ENCODE data around the gene DHX8.
A peak's percentile ranks its signal among the peaks of the same experiment; 100 is the strongest.

The DHX8 gene

GRCh38 chr17:43482103-43483012, 1.4 kb upstream of the DHX8 start:
- no peak for TF ChIP-seq FOXP2 (optimal IDR thresholded peaks at IDR 0.05; ENCODE audit: borderline replicate concordance, extremely low read depth, extremely low read length, insufficient read depth)
- TF ChIP-seq TAF1 (IDR thresholded peaks at IDR 0.05; ENCODE audit: borderline replicate concordance, insufficient read depth, low read length), result no peak
- no peak for TF ChIP-seq SIN3A (IDR thresholded peaks at IDR 0.05; ENCODE audit: borderline replicate concordance, insufficient read depth, low read length)
- TF ChIP-seq POLR2AphosphoS5 (IDR thresholded peaks at IDR 0.05; ENCODE audit: low read depth, low read length), result no peak
- TF ChIP-seq REST (IDR thresholded peaks at IDR 0.05; ENCODE audit: insufficient read depth in 1 of 2, low read depth in 2 of 2, low read length in 2 of 2), result no peak

GRCh38 chr17:43490621-43491020, 6.8 kb downstream of the DHX8 start:
- TF ChIP-seq FOXP2 (optimal IDR thresholded peaks at IDR 0.05; ENCODE audit: borderline replicate concordance, extremely low read depth, extremely low read length, insufficient read depth), result no peak
- TF ChIP-seq SIN3A (IDR thresholded peaks at IDR 0.05; ENCODE audit: borderline replicate concordance, insufficient read depth, low read length), result no peak
- TF ChIP-seq TAF1 (IDR thresholded peaks at IDR 0.05; ENCODE audit: borderline replicate concordance, insufficient read depth, low read length), result no peak
- TF ChIP-seq POLR2AphosphoS5 (IDR thresholded peaks at IDR 0.05; ENCODE audit: low read depth, low read length), result no peak
- no peak for TF ChIP-seq REST (IDR thresholded peaks at IDR 0.05; ENCODE audit: insufficient read depth in 1 of 2, low read depth in 2 of 2, low read length in 2 of 2)

- TF ChIP-seq POLR2AphosphoS5 (IDR thresholded peaks at IDR 0.05; ENCODE audit: low read depth, low read length) (no peak), REST (IDR thresholded peaks at IDR 0.05; ENCODE audit: insufficient read depth in 1 of 2, low read depth in 2 of 2, low read length in 2 of 2) (no peak), TAF1 (IDR thresholded peaks at IDR 0.05; ENCODE audit: borderline replicate concordance, insufficient read depth, low read length) (no peak), FOXP2 (optimal IDR thresholded peaks at IDR 0.05; ENCODE audit: borderline replicate concordance, extremely low read depth, extremely low read length, insufficient read depth) (no peak), SIN3A (IDR thresholded peaks at IDR 0.05; ENCODE audit: borderline replicate concordance, insufficient read depth, low read length) (no peak)
Measured at GRCh38 chr17:43515656-43516055, 31.9 kb downstream of the DHX8 start.

GRCh38 chr17:43517161-43517560, 33.4 kb downstream of the DHX8 start:
- no peak for TF ChIP-seq TAF1 (IDR thresholded peaks at IDR 0.05; ENCODE audit: borderline replicate concordance, insufficient read depth, low read length)

GRCh38 chr17:43517615-43518386, 34.0 kb downstream of the DHX8 start:
- TF ChIP-seq SIN3A (IDR thresholded peaks at IDR 0.05; ENCODE audit: borderline replicate concordance, insufficient read depth, low read length), result peak; percentile 93; the same call in 1 of the 2 replicates
- TF ChIP-seq FOXP2 (optimal IDR thresholded peaks at IDR 0.05; ENCODE audit: borderline replicate concordance, extremely low read depth, extremely low read length, insufficient read depth), result no peak

- TF ChIP-seq POLR2AphosphoS5 (IDR thresholded peaks at IDR 0.05; ENCODE audit: low read depth, low read length) (no peak), TAF1 (IDR thresholded peaks at IDR 0.05; ENCODE audit: borderline replicate concordance, insufficient read depth, low read length) (no peak), REST (IDR thresholded peaks at IDR 0.05; ENCODE audit: insufficient read depth in 1 of 2, low read depth in 2 of 2, low read length in 2 of 2) (no peak), SIN3A (IDR thresholded peaks at IDR 0.05; ENCODE audit: borderline replicate concordance, insufficient read depth, low read length) (no peak), FOXP2 (optimal IDR thresholded peaks at IDR 0.05; ENCODE audit: borderline replicate concordance, extremely low read depth, extremely low read length, insufficient read depth) (no peak)
Measured at GRCh38 chr17:43521389-43521788, 37.6 kb downstream of the DHX8 start.

Data from PFSK-1 (cell line).